Progenitor cell of endocrine pancreas (in vitro differentiated cells): Measurements from ENCODE around the gene PARN. TPM values are rescaled to one million over a fixed set of nuclear protein-coding genes. Genes with fewer than 3 reads are reported as not detected.

Experiments
- DNase-seq: peaks from one replicate; pipeline ENCODE4 v3.0.0; 2021; ENCODE audit warnings: low spot score; ENCODE audit not compliant: unreplicated experiment
- H3K27ac Mint-ChIP-seq: 2 replicates; pipeline ENCODE4 v1.8.0; 2021; ENCODE audit warnings: mild to moderate bottlenecking, moderate library complexity, mixed read lengths
- H3K27me3 Mint-ChIP-seq: 2 replicates; pipeline ENCODE4 v1.8.0; 2021; ENCODE audit warnings: mixed read lengths
- H3K36me3 Mint-ChIP-seq: 2 replicates; pipeline ENCODE4 v1.8.0; 2022; ENCODE audit warnings: mixed read lengths; ENCODE audit not compliant: insufficient read depth
- H3K4me1 Mint-ChIP-seq: 2 replicates; pipeline ENCODE4 v1.8.0; 2021; ENCODE audit warnings: low read depth, mixed read lengths
- H3K4me3 Mint-ChIP-seq: 2 replicates; pipeline ENCODE4 v1.8.0; 2021; ENCODE audit warnings: low read depth, mild to moderate bottlenecking, moderate library complexity, mixed read lengths
- H3K9me3 Mint-ChIP-seq: 2 replicates; pipeline ENCODE4 v1.8.0; 2021; ENCODE audit warnings: low read depth, mixed read lengths
- total RNA-seq: library from RNA; stranded (reverse); gene quantifications from 2 replicates; pipeline ENCODE4 v1.2.1, GENCODE V29; 2021
- TF ChIP-seq, protein P1 (sequence below): fragments of 200-600 bp; sonication (generic); IDR thresholded peaks from one replicate; pipeline ENCODE4 v1.5.0; 2021; ENCODE audit warnings: antibody characterized with exemption, mild to moderate bottlenecking; ENCODE audit not compliant: unreplicated experiment

Gene PARN
- total RNA-seq, 1 donor from 2014 or later = 31.4 TPM

DNA sequence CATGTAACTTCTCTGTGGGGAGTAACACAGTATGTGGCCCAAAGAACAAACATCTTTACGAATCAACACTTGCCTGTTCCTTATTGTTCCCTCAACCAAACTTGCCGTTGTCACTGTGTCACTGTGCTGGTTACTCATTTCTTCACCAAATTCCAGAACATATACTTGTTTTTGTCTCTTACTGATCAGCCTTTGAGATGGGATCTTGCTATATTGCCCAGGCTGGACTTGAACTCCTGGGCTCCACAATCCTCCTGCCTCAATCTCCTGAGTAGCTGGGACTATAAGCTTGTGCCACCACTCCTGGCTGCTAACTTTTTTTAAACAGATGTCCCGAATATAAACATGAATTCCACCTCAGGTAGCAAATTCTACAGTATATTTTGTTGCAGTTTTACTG lies 115.1 kb downstream of the PARN start:
- no peaks in the 10 kb centered on the region for H3K9me3 Mint-ChIP-seq
- no peak for DNase-seq
- H3K4me1 Mint-ChIP-seq = peaks cover 11% of the 10 kb centered on the region
- H3K27me3 Mint-ChIP-seq = no peaks in the 10 kb centered on the region
- no peak overlapping the region for H3K27ac Mint-ChIP-seq
- no peaks in the 10 kb centered on the region for H3K36me3 Mint-ChIP-seq
- TF ChIP-seq, protein P1, sequence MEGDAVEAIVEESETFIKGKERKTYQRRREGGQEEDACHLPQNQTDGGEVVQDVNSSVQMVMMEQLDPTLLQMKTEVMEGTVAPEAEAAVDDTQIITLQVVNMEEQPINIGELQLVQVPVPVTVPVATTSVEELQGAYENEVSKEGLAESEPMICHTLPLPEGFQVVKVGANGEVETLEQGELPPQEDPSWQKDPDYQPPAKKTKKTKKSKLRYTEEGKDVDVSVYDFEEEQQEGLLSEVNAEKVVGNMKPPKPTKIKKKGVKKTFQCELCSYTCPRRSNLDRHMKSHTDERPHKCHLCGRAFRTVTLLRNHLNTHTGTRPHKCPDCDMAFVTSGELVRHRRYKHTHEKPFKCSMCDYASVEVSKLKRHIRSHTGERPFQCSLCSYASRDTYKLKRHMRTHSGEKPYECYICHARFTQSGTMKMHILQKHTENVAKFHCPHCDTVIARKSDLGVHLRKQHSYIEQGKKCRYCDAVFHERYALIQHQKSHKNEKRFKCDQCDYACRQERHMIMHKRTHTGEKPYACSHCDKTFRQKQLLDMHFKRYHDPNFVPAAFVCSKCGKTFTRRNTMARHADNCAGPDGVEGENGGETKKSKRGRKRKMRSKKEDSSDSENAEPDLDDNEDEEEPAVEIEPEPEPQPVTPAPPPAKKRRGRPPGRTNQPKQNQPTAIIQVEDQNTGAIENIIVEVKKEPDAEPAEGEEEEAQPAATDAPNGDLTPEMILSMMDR = no peak
- H3K4me3 Mint-ChIP-seq = no peak overlapping the region

- Mint-ChIP-seq H3K4me1 (peaks cover 20% of the 10 kb centered on the region), H3K27me3 (no peaks in the 10 kb centered on the region), H3K9me3 (no peaks in the 10 kb centered on the region), H3K27ac (no peak overlapping the region), H3K36me3 (no peaks in the 10 kb centered on the region), H3K4me3 (no peak overlapping the region)
- no peak for DNase-seq
- TF ChIP-seq, protein P1 = no peak
These were observed 116.5 kb downstream of the PARN start for GRCh38 chr16:14513389-14514107.

DNA sequence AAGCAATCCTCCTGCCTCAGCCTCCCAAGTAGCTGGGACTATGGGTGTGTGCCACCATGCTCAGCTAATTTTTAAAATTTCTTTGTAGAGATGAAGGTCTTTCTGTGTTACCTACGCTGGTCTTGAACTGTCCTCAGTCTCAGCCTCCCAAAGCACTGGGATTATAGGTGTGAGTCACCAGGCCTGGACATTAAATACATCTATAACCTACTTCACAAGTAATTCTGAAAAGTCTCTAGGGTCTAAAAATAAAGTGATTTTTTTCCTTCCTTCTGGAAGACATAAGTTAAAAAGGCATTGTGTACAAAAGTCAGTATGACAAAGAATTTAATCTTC lies 118.3 kb downstream of the PARN start:
- H3K36me3 Mint-ChIP-seq = no peaks in the 10 kb centered on the region
- TF ChIP-seq, protein P1 = no peak
- H3K4me1 Mint-ChIP-seq = peaks cover 20% of the 10 kb centered on the region
- H3K27me3 Mint-ChIP-seq = no peaks in the 10 kb centered on the region
- DNase-seq = no peak
- no peaks in the 10 kb centered on the region for H3K9me3 Mint-ChIP-seq
- H3K4me3 Mint-ChIP-seq = no peak overlapping the region
- H3K27ac Mint-ChIP-seq = no peak overlapping the region

DNA sequence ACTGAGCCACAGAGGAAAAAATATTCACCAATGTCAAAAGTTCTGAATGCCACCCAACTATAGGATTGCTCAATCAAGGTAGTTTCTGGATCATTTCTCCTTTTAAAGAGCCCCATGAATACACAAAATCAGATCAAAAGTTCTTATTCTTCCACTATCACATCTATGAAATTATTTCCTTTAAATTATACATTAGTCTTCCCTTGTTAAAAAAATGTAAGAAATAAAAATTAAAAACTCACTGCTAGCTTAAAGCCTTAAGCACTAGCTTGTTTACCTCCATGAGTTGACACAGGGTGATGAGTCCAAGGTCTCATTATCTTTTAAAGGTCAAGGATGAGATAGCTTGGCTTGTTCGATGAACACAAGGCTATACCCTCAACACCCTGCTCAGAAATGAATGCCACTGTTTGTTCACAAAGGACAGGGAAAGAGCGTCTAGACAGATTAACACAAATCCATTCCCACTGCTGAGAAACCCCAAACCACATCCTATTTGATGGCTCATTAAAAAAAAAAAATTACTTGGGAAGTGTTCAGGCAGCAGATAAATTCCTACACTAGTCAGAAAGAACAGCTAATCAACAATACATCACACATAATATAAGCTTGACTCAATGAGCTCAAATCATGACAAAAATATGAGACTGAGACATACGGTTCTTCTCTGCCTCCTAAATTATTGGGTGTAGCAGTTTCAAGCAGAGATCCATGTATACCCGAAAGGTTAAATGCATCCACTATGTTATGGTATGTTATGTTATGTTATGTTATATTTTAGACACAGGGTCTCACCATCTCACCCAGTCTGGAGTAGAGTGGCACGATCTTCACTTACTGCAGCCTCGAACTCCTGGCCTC lies 118.9 kb downstream of the PARN start:
- Mint-ChIP-seq H3K27ac (no peak overlapping the region), H3K27me3 (no peaks in the 10 kb centered on the region), H3K4me1 (peaks cover 20% of the 10 kb centered on the region), H3K36me3 (no peaks in the 10 kb centered on the region), H3K9me3 (no peaks in the 10 kb centered on the region), H3K4me3 (no peak overlapping the region)
- DNase-seq = no peak
- TF ChIP-seq, protein P1 = no peak

DNA sequence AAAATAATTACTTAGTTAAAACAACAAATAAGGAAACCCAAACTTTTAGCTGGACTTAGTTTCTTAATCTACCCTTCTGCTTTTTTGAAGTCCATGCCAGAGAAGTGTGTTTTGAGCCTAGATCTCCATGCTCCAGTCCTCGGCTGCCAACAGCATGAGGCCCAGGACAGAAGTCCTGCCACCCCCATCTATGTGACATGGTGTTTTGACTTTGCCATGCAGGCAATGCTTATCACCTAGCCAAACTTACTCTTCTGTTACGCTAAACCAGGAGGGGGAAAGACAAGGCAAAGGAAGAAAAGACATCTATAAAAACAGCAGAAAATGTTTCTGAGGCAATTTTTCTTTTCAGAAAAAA lies 119.5 kb downstream of the PARN start:
- no peak overlapping the region for H3K4me3 Mint-ChIP-seq
- TF ChIP-seq, protein P1 = no peak

More for the DNA sequence above, 119.5 kb downstream of the PARN start:
- no peaks in the 10 kb centered on the region for H3K9me3 Mint-ChIP-seq
- peaks cover 23% of the 10 kb centered on the region for H3K4me1 Mint-ChIP-seq
- no peaks in the 10 kb centered on the region for H3K36me3 Mint-ChIP-seq
- H3K27me3 Mint-ChIP-seq = no peaks in the 10 kb centered on the region
- H3K27ac Mint-ChIP-seq = no peak overlapping the region
- DNase-seq = no peak
